ENCODE data around the gene ATG5. TPM values are rescaled to one million over a fixed set of nuclear protein-coding genes. Genes with fewer than 3 reads are reported as not detected.

The ATG5 gene
- total and polyA plus RNA-seq, 9 of the 15 experiments (the other 6 are each of a cell fraction or from before 2014, with no cell fraction given): 29.0 to 80.0 (median 53.2) TPM

DNA sequence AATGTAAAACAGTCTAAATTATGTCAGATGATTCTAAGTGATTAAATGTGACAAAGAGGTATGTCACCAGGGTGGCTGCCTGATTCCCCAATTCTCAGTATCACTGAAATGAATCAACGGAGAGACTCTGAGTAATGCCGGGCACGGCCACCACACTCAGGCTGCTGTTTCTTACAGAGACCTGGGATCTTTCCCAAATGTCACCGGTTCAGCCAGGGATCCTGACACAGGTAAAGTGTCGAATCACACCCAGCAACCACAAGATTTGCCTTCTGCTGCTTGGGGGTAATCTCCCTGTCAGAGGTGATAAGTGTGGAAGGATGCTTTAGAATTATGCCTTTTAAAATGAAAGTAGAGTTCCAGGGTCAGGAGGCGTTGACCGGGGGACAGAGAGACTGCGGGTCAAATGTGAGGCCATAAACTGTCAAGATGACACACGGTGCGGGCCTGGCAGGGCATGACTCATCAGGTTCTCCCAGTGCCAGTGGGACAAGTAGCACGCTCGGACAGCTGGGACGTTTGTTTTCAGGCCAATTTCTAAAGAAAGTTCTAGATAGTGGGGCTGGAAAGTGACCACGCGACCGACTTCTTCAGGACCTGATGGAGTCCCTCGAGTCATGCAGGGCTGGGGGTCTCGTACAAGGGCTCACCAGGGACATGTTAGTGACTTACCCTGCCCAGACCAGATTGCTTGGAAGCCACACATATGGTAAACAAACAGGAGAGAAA, 190.5 kb downstream of the ATG5 start (continued):
- TF ChIP-seq, protein P1, sequence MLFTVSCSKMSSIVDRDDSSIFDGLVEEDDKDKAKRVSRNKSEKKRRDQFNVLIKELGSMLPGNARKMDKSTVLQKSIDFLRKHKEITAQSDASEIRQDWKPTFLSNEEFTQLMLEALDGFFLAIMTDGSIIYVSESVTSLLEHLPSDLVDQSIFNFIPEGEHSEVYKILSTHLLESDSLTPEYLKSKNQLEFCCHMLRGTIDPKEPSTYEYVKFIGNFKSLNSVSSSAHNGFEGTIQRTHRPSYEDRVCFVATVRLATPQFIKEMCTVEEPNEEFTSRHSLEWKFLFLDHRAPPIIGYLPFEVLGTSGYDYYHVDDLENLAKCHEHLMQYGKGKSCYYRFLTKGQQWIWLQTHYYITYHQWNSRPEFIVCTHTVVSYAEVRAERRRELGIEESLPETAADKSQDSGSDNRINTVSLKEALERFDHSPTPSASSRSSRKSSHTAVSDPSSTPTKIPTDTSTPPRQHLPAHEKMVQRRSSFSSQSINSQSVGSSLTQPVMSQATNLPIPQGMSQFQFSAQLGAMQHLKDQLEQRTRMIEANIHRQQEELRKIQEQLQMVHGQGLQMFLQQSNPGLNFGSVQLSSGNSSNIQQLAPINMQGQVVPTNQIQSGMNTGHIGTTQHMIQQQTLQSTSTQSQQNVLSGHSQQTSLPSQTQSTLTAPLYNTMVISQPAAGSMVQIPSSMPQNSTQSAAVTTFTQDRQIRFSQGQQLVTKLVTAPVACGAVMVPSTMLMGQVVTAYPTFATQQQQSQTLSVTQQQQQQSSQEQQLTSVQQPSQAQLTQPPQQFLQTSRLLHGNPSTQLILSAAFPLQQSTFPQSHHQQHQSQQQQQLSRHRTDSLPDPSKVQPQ (CRISPR knock-in tag; IDR thresholded peaks at IDR 0.05; ENCODE audit: borderline replicate concordance): no peak
- TF ChIP-seq NONO (IDR thresholded peaks at IDR 0.05; ENCODE audit: low read depth in 2 of 2, low read length in 1 of 2) (no peak), TCFL5 (CRISPR knock-in tag; conservative IDR thresholded peaks at IDR 0.05) (no peak), BRD4 (IDR thresholded peaks at IDR 0.05) (no peak), KLF6 (CRISPR knock-in tag; IDR thresholded peaks at IDR 0.05; ENCODE audit: borderline replicate concordance) (no peak), SMARCE1 (IDR thresholded peaks at IDR 0.05) (peak; percentile 79), NFE2L1 (tag; IDR thresholded peaks at IDR 0.05; ENCODE audit: borderline replicate concordance, low read depth) (peak; percentile 76)
- TF ChIP-seq, protein P2, sequence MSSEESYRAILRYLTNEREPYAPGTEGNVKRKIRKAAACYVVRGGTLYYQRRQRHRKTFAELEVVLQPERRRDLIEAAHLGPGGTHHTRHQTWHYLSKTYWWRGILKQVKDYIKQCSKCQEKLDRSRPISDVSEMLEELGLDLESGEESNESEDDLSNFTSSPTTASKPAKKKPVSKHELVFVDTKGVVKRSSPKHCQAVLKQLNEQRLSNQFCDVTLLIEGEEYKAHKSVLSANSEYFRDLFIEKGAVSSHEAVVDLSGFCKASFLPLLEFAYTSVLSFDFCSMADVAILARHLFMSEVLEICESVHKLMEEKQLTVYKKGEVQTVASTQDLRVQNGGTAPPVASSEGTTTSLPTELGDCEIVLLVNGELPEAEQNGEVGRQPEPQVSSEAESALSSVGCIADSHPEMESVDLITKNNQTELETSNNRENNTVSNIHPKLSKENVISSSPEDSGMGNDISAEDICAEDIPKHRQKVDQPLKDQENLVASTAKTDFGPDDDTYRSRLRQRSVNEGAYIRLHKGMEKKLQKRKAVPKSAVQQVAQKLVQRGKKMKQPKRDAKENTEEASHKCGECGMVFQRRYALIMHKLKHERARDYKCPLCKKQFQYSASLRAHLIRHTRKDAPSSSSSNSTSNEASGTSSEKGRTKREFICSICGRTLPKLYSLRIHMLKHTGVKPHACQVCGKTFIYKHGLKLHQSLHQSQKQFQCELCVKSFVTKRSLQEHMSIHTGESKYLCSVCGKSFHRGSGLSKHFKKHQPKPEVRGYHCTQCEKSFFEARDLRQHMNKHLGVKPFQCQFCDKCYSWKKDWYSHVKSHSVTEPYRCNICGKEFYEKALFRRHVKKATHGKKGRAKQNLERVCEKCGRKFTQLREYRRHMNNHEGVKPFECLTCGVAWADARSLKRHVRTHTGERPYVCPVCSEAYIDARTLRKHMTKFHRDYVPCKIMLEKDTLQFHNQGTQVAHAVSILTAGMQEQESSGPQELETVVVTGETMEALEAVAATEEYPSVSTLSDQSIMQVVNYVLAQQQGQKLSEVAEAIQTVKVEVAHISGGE (CRISPR knock-in tag; IDR thresholded peaks at IDR 0.05): 0 out of 6 replicates have a peak, but pooled peaks of 1 of the 3 experiments have one; percentile 32
- TF ChIP-seq, protein P3, sequence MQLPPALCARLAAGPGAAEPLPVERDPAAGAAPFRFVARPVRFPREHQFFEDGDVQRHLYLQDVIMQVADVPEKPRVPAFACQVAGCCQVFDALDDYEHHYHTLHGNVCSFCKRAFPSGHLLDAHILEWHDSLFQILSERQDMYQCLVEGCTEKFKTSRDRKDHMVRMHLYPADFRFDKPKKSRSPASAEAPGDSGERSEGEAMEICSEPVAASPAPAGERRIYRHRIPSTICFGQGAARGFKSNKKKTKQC (CRISPR knock-in tag; IDR thresholded peaks at IDR 0.05): 0 out of 2 replicates have a peak, but pooled peaks have one; percentile 53
- TF ChIP-seq, protein P4, sequence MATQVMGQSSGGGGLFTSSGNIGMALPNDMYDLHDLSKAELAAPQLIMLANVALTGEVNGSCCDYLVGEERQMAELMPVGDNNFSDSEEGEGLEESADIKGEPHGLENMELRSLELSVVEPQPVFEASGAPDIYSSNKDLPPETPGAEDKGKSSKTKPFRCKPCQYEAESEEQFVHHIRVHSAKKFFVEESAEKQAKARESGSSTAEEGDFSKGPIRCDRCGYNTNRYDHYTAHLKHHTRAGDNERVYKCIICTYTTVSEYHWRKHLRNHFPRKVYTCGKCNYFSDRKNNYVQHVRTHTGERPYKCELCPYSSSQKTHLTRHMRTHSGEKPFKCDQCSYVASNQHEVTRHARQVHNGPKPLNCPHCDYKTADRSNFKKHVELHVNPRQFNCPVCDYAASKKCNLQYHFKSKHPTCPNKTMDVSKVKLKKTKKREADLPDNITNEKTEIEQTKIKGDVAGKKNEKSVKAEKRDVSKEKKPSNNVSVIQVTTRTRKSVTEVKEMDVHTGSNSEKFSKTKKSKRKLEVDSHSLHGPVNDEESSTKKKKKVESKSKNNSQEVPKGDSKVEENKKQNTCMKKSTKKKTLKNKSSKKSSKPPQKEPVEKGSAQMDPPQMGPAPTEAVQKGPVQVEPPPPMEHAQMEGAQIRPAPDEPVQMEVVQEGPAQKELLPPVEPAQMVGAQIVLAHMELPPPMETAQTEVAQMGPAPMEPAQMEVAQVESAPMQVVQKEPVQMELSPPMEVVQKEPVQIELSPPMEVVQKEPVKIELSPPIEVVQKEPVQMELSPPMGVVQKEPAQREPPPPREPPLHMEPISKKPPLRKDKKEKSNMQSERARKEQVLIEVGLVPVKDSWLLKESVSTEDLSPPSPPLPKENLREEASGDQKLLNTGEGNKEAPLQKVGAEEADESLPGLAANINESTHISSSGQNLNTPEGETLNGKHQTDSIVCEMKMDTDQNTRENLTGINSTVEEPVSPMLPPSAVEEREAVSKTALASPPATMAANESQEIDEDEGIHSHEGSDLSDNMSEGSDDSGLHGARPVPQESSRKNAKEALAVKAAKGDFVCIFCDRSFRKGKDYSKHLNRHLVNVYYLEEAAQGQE (IDR thresholded peaks at IDR 0.05; ENCODE audit: borderline replicate concordance): peak; percentile 28; the same call in 1 of the 2 replicates
- TF ChIP-seq, protein P4 (CRISPR knock-in tag; IDR thresholded peaks at IDR 0.05; ENCODE audit: low read depth): no peak

Data from K562 (cell line).